HG02571 (cell line): ENCODE results near the gene HNRNPR.

Experiments used
- ATAC-seq: cut with Tn5 transposase; IDR thresholded peaks from one replicate; pipeline ENCODE4 v1.9.1; 2021; ENCODE audit warnings: mild to moderate bottlenecking, moderate library complexity; ENCODE audit not compliant: unreplicated experiment

The HNRNPR gene

GRCh38 chr1:23369335-23370013 is 25.4 kb upstream of the HNRNPR start, which contains the start of gene ZNF436:
TSS of gene ZNF436 (minus strand) at chr1:23369836. CDS start at chr1:23368005, 1,831 bp downstream.
- no peak for ATAC-seq

- peak; percentile 68 for ATAC-seq
Observed at GRCh38 chr1:23368562-23369334, 24.7 kb upstream of the HNRNPR start.

GRCh38 chr1:23367791-23368561 is 23.9 kb upstream of the HNRNPR start:
- ATAC-seq, result peak; percentile 90

GRCh38 chr1:23367451-23367790 is 23.3 kb upstream of the HNRNPR start:
- no peak for ATAC-seq

GRCh38 chr1:23366598-23366997 is 22.5 kb upstream of the HNRNPR start:
- ATAC-seq, result no peak

GRCh38 chr1:23366146-23366545 is 22.1 kb upstream of the HNRNPR start:
- no peak for ATAC-seq

GRCh38 chr1:23362218-23362713 is 18.2 kb upstream of the HNRNPR start:
- no peak for ATAC-seq

GRCh38 chr1:23358310-23358875 is 14.3 kb upstream of the HNRNPR start:
- no peak for ATAC-seq

- ATAC-seq, result no peak
Observed at GRCh38 chr1:23357138-23357908, 13.2 kb upstream of the HNRNPR start.

GRCh38 chr1:23356471-23357137 is 12.5 kb upstream of the HNRNPR start:
- ATAC-seq, result no peak

GRCh38 chr1:23354245-23354644 is 10.2 kb upstream of the HNRNPR start:
- ATAC-seq, result no peak

GRCh38 chr1:23352096-23352695 is 8.1 kb upstream of the HNRNPR start:
- no peak for ATAC-seq

GRCh38 chr1:23345920-23346319 is 1.8 kb upstream of the HNRNPR start:
- no peak for ATAC-seq

- no peak for ATAC-seq
Observed at GRCh38 chr1:23344987-23345472, 946 bp upstream of the HNRNPR start.

- ATAC-seq, result peak; percentile 15
Observed at GRCh38 chr1:23343221-23344110, 618 bp downstream of the HNRNPR start.

- no peak for ATAC-seq
Observed at GRCh38 chr1:23341931-23342692, 2.0 kb downstream of the HNRNPR start.

- no peak for ATAC-seq
Observed at GRCh38 chr1:23339632-23340031, 4.5 kb downstream of the HNRNPR start.

- no peak for ATAC-seq
Observed at GRCh38 chr1:23337869-23338268, 6.2 kb downstream of the HNRNPR start.
